Parathyroid adenoma (tissue), 2 donors: ENCODE measurements around the gene RIMKLA.

Experiments
- H2AFZ ChIP-seq: fragments of 300-600 bp; sonication (generic); one replicate; pipeline ENCODE4 v1.7.0; 2017; ENCODE audit warnings: antibody characterized with exemption, mild to moderate bottlenecking
- H3K27ac ChIP-seq: fragments of 300-600 bp; sonication (generic); one replicate; pipeline ENCODE4 v1.7.0; 2017
- H3K27me3 ChIP-seq: fragments of 300-600 bp; sonication (generic); one replicate; pipeline ENCODE4 v1.7.0; 2017; ENCODE audit warnings: low read length; ENCODE audit not compliant: control insufficient read depth, insufficient read depth
- H3K36me3 ChIP-seq: fragments of 300-600 bp; sonication (generic); one replicate; pipeline ENCODE4 v1.7.0; 2017; ENCODE audit warnings: low read length; ENCODE audit not compliant: control insufficient read depth, insufficient read depth
- H3K4me1 ChIP-seq: fragments of 300-600 bp; sonication (generic); one replicate; pipeline ENCODE4 v1.7.0; 2017; ENCODE audit warnings: control low read depth
- H3K4me2 ChIP-seq: fragments of 300-600 bp; sonication (generic); one replicate; pipeline ENCODE4 v1.7.0; 2017; ENCODE audit warnings: low read length
- H3K4me3 ChIP-seq: fragments of 300-600 bp; sonication (generic); one replicate; pipeline ENCODE4 v1.7.0; 2017; ENCODE audit warnings: low read depth, low read length
- H3K79me2 ChIP-seq: fragments of 300-600 bp; sonication (generic); one replicate; pipeline ENCODE4 v1.7.0; 2017; ENCODE audit warnings: control low read depth
- H3K9ac ChIP-seq: fragments of 300-600 bp; sonication (generic); one replicate; pipeline ENCODE4 v1.7.0; 2017; ENCODE audit warnings: mild to moderate bottlenecking
- H3K9me3 ChIP-seq: fragments of 300-600 bp; sonication (generic); one replicate; pipeline ENCODE4 v1.7.0; 2017; ENCODE audit warnings: low read length; ENCODE audit not compliant: control insufficient read depth
- CTCF ChIP-seq: fragments of 300-600 bp; sonication (generic); IDR thresholded peaks from one replicate; pipeline ENCODE4 v1.7.0; 2017; ENCODE audit warnings: antibody characterized with exemption, mild to moderate bottlenecking
- donor health status: primary hyperparathyroidism.

Gene RIMKLA

DNA sequence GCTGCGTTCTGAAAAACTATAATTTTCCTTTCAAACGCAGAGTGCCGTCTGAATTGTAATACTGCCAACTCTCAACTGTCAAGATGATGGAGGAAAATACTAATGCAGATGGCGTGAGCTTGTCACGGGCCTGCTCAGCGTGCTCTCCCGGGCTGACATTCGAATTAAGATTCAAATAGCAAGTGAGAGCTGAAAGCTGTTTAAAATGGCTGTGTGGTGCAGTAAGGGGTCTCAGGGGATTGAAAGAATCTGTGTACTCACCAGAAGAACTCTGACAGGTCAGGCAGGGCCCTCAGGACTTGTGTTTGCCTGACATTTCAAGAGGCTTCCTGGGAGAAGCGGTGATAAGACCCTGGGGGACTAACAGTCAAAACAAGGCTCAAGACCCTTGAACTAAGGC, 42.1 kb downstream of the RIMKLA start:
- no peak for TF ChIP-seq CTCF
- Histone ChIP-seq H3K79me2 (no peaks in the 10 kb centered on the region), H3K9ac (no peak overlapping the region), H2AFZ (no peak overlapping the region), H3K4me3 (no peak overlapping the region), H3K36me3 (no peaks in the 10 kb centered on the region), H3K27ac (no peak overlapping the region), H3K4me1 (peaks cover 6% of the 10 kb centered on the region), H3K4me2 (no peak overlapping the region), H3K9me3 (no peaks in the 10 kb centered on the region), H3K27me3 (no peaks in the 10 kb centered on the region)

- no peaks in the 10 kb centered on the region for H3K36me3 ChIP-seq
- H3K27ac ChIP-seq = no peak overlapping the region
- no peak for TF ChIP-seq CTCF
- H2AFZ ChIP-seq = no peak overlapping the region
- no peak overlapping the region for H3K9ac ChIP-seq
- H3K27me3 ChIP-seq = no peaks in the 10 kb centered on the region
- peaks cover 6% of the 10 kb centered on the region for H3K4me1 ChIP-seq
- H3K4me2 ChIP-seq = no peak overlapping the region
- no peaks in the 10 kb centered on the region for H3K79me2 ChIP-seq
- no peak overlapping the region for H3K4me3 ChIP-seq
- no peaks in the 10 kb centered on the region for H3K9me3 ChIP-seq
Observed at GRCh38 chr1:42423681-42424080, 43.1 kb downstream of the RIMKLA start.

- Histone ChIP-seq H2AFZ (no peak overlapping the region), H3K27ac (no peak overlapping the region), H3K4me2 (no peak overlapping the region), H3K4me1 (peaks cover 6% of the 10 kb centered on the region), H3K27me3 (no peaks in the 10 kb centered on the region), H3K36me3 (no peaks in the 10 kb centered on the region), H3K9ac (no peak overlapping the region), H3K79me2 (no peaks in the 10 kb centered on the region), H3K4me3 (no peak overlapping the region), H3K9me3 (no peaks in the 10 kb centered on the region)
- no peak for TF ChIP-seq CTCF
Observed at GRCh38 chr1:42424201-42424600, 43.6 kb downstream of the RIMKLA start.

DNA sequence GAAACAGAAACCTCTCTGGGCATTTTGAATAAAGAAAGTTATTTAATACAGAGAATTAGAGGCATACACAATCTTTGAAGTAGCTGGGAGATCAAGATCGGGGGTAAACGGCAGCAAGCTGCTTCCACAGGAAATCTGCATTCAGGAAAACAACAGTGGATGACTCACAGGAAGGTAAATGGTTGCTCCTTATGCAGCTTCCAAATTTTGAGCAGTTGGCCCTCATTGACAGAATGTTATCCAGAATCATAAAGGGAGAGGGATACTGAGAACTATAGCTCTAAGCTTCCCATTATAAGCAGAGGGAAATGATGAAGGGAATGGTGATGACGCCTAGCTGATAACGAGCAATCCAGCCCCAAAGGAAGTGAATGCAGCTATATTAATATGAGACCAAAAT, 46.6 kb downstream of the RIMKLA start:
- no peaks in the 10 kb centered on the region for H3K27me3 ChIP-seq
- no peak overlapping the region for H2AFZ ChIP-seq
- no peak overlapping the region for H3K27ac ChIP-seq
- H3K79me2 ChIP-seq = no peaks in the 10 kb centered on the region
- no peak overlapping the region for H3K4me3 ChIP-seq
- H3K36me3 ChIP-seq = no peaks in the 10 kb centered on the region
- H3K4me2 ChIP-seq = no peak overlapping the region
- no peaks in the 10 kb centered on the region for H3K9me3 ChIP-seq
- TF ChIP-seq CTCF = no peak
- no peak overlapping the region for H3K9ac ChIP-seq
- peaks cover 12% of the 10 kb centered on the region for H3K4me1 ChIP-seq

DNA sequence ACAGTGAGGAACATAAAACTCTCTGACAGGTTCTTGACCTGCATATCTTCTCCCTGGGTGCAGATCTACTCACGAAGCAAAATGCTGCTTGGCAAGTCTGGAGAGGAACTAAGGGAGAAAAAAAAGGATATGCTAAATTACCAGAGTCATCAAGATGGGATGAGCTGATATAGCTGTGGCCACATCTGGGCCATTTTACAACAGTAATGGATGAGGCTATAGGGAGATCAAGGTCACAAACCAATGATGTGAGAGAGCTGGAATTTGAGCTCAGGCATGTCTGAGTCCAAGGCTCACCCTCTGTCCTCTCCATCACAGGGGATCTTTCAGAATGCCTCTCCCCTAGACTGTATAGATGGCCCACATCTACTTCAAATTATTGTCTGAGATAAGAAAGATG, 49.0 kb downstream of the RIMKLA start:
- no peaks in the 10 kb centered on the region for H3K9me3 ChIP-seq
- H3K4me1 ChIP-seq = peaks cover 23% of the 10 kb centered on the region
- TF ChIP-seq CTCF = no peak
- H3K36me3 ChIP-seq = no peaks in the 10 kb centered on the region
- peak overlapping the region; percentile 54 for H3K27ac ChIP-seq
- no peaks in the 10 kb centered on the region for H3K79me2 ChIP-seq
- no peak overlapping the region for H3K9ac ChIP-seq
- peak overlapping the region; percentile 17 for H2AFZ ChIP-seq
- H3K4me2 ChIP-seq = no peak overlapping the region
- no peaks in the 10 kb centered on the region for H3K27me3 ChIP-seq
- no peak overlapping the region for H3K4me3 ChIP-seq
